IPS-20b (cell line): ENCODE data around the gene CZIB.

Experiments
- H3K27ac ChIP-seq: one replicate; pipeline ENCODE4 v1.5.1; 2013; ENCODE audit warnings: low read length
- H3K27me3 ChIP-seq: 2 replicates; pipeline ENCODE4 v1.6.1; 2013; ENCODE audit warnings: mild to moderate bottlenecking, low read length, inconsistent platforms; ENCODE audit not compliant: insufficient read depth
- H3K36me3 ChIP-seq: 2 replicates; pipeline ENCODE4 v1.6.1; 2013; ENCODE audit warnings: low read depth, mild to moderate bottlenecking, inconsistent platforms, low read length, moderate library complexity; ENCODE audit not compliant: insufficient read depth
- H3K4me1 ChIP-seq: 2 replicates; pipeline ENCODE4 v1.6.1; 2013; ENCODE audit warnings: mild to moderate bottlenecking, control low read depth, inconsistent platforms, low read length, moderate library complexity; ENCODE audit not compliant: insufficient read depth
- H3K4me3 ChIP-seq: 2 replicates; pipeline ENCODE4 v1.5.1; 2013; ENCODE audit warnings: mild to moderate bottlenecking, low read length, inconsistent platforms
- H3K9ac ChIP-seq: 2 replicates; pipeline ENCODE4 v1.6.1; 2013; ENCODE audit warnings: low read depth, mild to moderate bottlenecking, inconsistent platforms, low read length, moderate library complexity
- H3K9me3 ChIP-seq: 2 replicates; pipeline ENCODE4 v1.6.1; 2013; ENCODE audit warnings: mild to moderate bottlenecking, low read depth, low read length, inconsistent platforms; ENCODE audit not compliant: insufficient read depth

CZIB gene

GRCh38 chr1:53165408-53165961 lies 54.9 kb downstream of the CZIB start:
- no peaks in the 10 kb centered on the region for H3K9me3 ChIP-seq
- H3K4me1 ChIP-seq, result peaks cover 10% of the 10 kb centered on the region; the same call in 1 of the 2 replicates
- no peaks in the 10 kb centered on the region; the same call in 1 of the 2 replicates for H3K27me3 ChIP-seq
- H3K27ac ChIP-seq, result no peak overlapping the region
- H3K36me3 ChIP-seq, result no peaks in the 10 kb centered on the region
- H3K9ac ChIP-seq, result no peak overlapping the region
- no peak overlapping the region for H3K4me3 ChIP-seq
